Measurements from ENCODE around the gene IP6K1.

DNA sequence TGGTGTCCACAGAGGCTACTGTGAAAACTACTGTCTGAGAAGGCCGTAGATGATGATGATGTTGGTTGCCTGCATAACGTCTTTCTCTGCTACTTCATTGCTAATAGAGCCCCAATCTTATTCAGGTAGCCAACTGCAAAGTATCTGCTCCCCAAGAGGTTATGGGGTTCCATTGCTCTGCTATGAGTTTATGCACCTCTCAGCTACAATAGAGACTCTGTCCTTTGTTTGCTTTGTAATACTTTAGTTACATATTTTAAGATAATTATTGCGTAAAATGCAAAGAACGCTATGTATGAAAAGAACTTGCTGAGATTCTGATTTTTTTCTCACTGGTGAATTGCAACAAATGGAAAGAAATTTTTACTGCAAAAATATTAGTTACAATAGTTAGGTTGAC is 34.8 kb downstream of the IP6K1 start:
- TF ChIP-seq, protein P1, sequence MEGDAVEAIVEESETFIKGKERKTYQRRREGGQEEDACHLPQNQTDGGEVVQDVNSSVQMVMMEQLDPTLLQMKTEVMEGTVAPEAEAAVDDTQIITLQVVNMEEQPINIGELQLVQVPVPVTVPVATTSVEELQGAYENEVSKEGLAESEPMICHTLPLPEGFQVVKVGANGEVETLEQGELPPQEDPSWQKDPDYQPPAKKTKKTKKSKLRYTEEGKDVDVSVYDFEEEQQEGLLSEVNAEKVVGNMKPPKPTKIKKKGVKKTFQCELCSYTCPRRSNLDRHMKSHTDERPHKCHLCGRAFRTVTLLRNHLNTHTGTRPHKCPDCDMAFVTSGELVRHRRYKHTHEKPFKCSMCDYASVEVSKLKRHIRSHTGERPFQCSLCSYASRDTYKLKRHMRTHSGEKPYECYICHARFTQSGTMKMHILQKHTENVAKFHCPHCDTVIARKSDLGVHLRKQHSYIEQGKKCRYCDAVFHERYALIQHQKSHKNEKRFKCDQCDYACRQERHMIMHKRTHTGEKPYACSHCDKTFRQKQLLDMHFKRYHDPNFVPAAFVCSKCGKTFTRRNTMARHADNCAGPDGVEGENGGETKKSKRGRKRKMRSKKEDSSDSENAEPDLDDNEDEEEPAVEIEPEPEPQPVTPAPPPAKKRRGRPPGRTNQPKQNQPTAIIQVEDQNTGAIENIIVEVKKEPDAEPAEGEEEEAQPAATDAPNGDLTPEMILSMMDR (conservative IDR thresholded peaks at IDR 0.05) = no peak
- TF ChIP-seq ZFX (IDR thresholded peaks at IDR 0.05) = no peak
